Prostate gland (tissue), 2 donors: ENCODE data around the gene KCNN3. TPM values are rescaled to one million over a fixed set of nuclear protein-coding genes. Genes with fewer than 3 reads are reported as not detected.

ENCODE experiments used
- DNase-seq: peaks from one replicate; pipeline ENCODE4 v3.0.0-alpha.2; 2019; ENCODE audit warnings: low spot score
- H3K27ac ChIP-seq, 2 donors: fragments of 200-600 bp; sonication (generic); 2 replicates each; pipeline ENCODE4 v1.5.1; 2017 to 2019
- H3K27me3 ChIP-seq: fragments of 200-600 bp; sonication (generic); replicated peaks from 2 replicates; pipeline ENCODE4 v1.5.1; 2019; ENCODE audit not compliant: insufficient read depth
- H3K36me3 ChIP-seq, 2 donors: fragments of 200-600 bp; sonication (generic); 1 replicate in 1 of 2; 2 replicates in 1 of 2; pipeline versions ENCODE4 v1.5.1 to v1.8.1; 2017 to 2019
- H3K4me1 ChIP-seq: fragments of 200-600 bp; sonication (generic); replicated peaks from 2 replicates; pipeline ENCODE4 v1.5.1; 2019
- H3K4me3 ChIP-seq, 2 donors: fragments of 200-600 bp; sonication (generic); 2 replicates each; pipeline ENCODE4 v1.5.1; 2017 to 2019
- H3K9me3 ChIP-seq: fragments of 200-600 bp; sonication (generic); 2 replicates; pipeline ENCODE4 v1.5.1; 2017
- POLR2A ChIP-seq: fragments of 450-650 bp; IDR thresholded peaks from one replicate; pipeline ENCODE4 v1.6.1; 2016; ENCODE audit warnings: antibody characterized with exemption, mild to moderate bottlenecking
- POLR2AphosphoS5 ChIP-seq: sonication (generic); formaldehyde crosslinking; IDR thresholded peaks from one replicate; pipeline ENCODE4 v1.6.1; 2017; ENCODE audit warnings: antibody characterized with exemption
- WGBS: methylation state at CpG from one replicate; pipeline ENCODE4 v1.1.5; 2018; 5-methylcytosine and 5-hydroxymethylcytosine counted together
- intact Hi-C: fragments of 100-400 bp; cut with DNase I; formaldehyde crosslinking; loops from one replicate; pipeline ENCODE4 v1.14.2; 2022
- total RNA-seq, 2 donors: library from RNA; depleted of rRNA; stranded (reverse); fragments of >200 nt; gene quantifications; one replicate each; pipeline ENCODE4 v1.1.0, GENCODE V29; 2016
- TF ChIP-seq, protein P1 (sequence below), 4 experiments: fragments of 200-600 bp in 2 of 4; fragments of 450-650 bp in 2 of 4; sonication (generic) in 2 of 4; IDR thresholded peaks; 1 replicate in 3 of 4; 2 replicates in 1 of 4; pipeline ENCODE4 v1.5.1; 2016 to 2019; ENCODE audit warnings: antibody characterized with exemption in 4 of 4, mild to moderate bottlenecking in 2 of 4, moderate library complexity in 2 of 4

Gene KCNN3
- total RNA-seq, 2 donors from 2014 or later = 1.2 to 3.0 TPM

- intact Hi-C loops = no loop called here
- Histone ChIP-seq H3K27ac (no peak overlapping the region), H3K4me3 (no peak overlapping the region), H3K9me3 (no peaks in the 10 kb centered on the region), H3K27me3 (no peaks in the 10 kb centered on the region), H3K36me3 (no peaks in the 10 kb centered on the region), H3K4me1 (no peaks in the 10 kb centered on the region)
- no peak for DNase-seq
- TF ChIP-seq, protein P1, sequence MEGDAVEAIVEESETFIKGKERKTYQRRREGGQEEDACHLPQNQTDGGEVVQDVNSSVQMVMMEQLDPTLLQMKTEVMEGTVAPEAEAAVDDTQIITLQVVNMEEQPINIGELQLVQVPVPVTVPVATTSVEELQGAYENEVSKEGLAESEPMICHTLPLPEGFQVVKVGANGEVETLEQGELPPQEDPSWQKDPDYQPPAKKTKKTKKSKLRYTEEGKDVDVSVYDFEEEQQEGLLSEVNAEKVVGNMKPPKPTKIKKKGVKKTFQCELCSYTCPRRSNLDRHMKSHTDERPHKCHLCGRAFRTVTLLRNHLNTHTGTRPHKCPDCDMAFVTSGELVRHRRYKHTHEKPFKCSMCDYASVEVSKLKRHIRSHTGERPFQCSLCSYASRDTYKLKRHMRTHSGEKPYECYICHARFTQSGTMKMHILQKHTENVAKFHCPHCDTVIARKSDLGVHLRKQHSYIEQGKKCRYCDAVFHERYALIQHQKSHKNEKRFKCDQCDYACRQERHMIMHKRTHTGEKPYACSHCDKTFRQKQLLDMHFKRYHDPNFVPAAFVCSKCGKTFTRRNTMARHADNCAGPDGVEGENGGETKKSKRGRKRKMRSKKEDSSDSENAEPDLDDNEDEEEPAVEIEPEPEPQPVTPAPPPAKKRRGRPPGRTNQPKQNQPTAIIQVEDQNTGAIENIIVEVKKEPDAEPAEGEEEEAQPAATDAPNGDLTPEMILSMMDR (IDR thresholded peaks at IDR 0.05) = no peak
- TF ChIP-seq POLR2A (no peak), POLR2AphosphoS5 (no peak)
- 58% methylated on average over 6 of the region's 6 CpGs for WGBS
These were observed 133.2 kb downstream of the KCNN3 start for GRCh38 chr1:154736841-154737240.

- no peaks in the 10 kb centered on the region for H3K36me3 ChIP-seq
- WGBS = 87% methylated on average over 4 of the region's 4 CpGs
- no peaks in the 10 kb centered on the region for H3K27me3 ChIP-seq
- TF ChIP-seq, protein P1 (IDR thresholded peaks at IDR 0.05) = no peak
- TF ChIP-seq POLR2AphosphoS5 (no peak), POLR2A (no peak)
- H3K9me3 ChIP-seq = no peaks in the 10 kb centered on the region
- H3K4me1 ChIP-seq = no peaks in the 10 kb centered on the region
- DNase-seq = no peak
- no peak overlapping the region for H3K27ac ChIP-seq
- intact Hi-C loops = no loop called here
- H3K4me3 ChIP-seq = no peak overlapping the region
These were observed 134.3 kb downstream of the KCNN3 start for GRCh38 chr1:154735804-154736168.

- H3K4me3 ChIP-seq = no peak overlapping the region
- H3K4me1 ChIP-seq = no peaks in the 10 kb centered on the region
- 94% methylated on average over 12 of the region's 12 CpGs for WGBS
- no peak for DNase-seq
- intact Hi-C loops = no loop called here
- H3K27ac ChIP-seq = no peak overlapping the region
- no peaks in the 10 kb centered on the region for H3K36me3 ChIP-seq
- TF ChIP-seq POLR2AphosphoS5 = no peak
- no peak for TF ChIP-seq POLR2A
- TF ChIP-seq, protein P1 (IDR thresholded peaks at IDR 0.05) = no peak
- no peaks in the 10 kb centered on the region for H3K27me3 ChIP-seq
- no peaks in the 10 kb centered on the region for H3K9me3 ChIP-seq
These were observed 134.8 kb downstream of the KCNN3 start for GRCh38 chr1:154735061-154735803.

- DNase-seq = no peak
- Histone ChIP-seq H3K27me3 (no peaks in the 10 kb centered on the region), H3K36me3 (no peaks in the 10 kb centered on the region), H3K27ac (no peak overlapping the region), H3K4me1 (no peaks in the 10 kb centered on the region), H3K4me3 (no peak overlapping the region), H3K9me3 (no peaks in the 10 kb centered on the region)
- intact Hi-C loops = no loop called here
- TF ChIP-seq POLR2AphosphoS5 = no peak
- no peak for TF ChIP-seq POLR2A
- TF ChIP-seq, protein P1 (IDR thresholded peaks at IDR 0.05) = no peak
- WGBS = 64% methylated on average over 4 of the region's 4 CpGs
These were observed 136.5 kb downstream of the KCNN3 start for GRCh38 chr1:154733621-154734020.

- Histone ChIP-seq H3K4me1 (no peaks in the 10 kb centered on the region), H3K27ac (no peak overlapping the region), H3K4me3 (no peak overlapping the region), H3K27me3 (no peaks in the 10 kb centered on the region), H3K9me3 (no peaks in the 10 kb centered on the region), H3K36me3 (no peaks in the 10 kb centered on the region)
- TF ChIP-seq, protein P1 (IDR thresholded peaks at IDR 0.05) = no peak
- TF ChIP-seq POLR2AphosphoS5 (no peak), POLR2A (no peak)
- intact Hi-C loops = no loop called here
- no peak for DNase-seq
- WGBS = 36% methylated on average over 10 of the region's 10 CpGs
These were observed 139.0 kb downstream of the KCNN3 start for GRCh38 chr1:154730986-154731489.
